ENCODE results near the gene VANGL1. TPM values are rescaled to one million over a fixed set of nuclear protein-coding genes. Genes with fewer than 3 reads are reported as not detected.

Gene VANGL1
- total RNA-seq, 1 experiment from 2014 or later = not detected

- Histone ChIP-seq H3K27ac (ENCODE audit: low read length) (no peak overlapping the region), H3K4me3 (ENCODE audit: low read length) (no peak overlapping the region), H2AFZ (ENCODE audit: low read length) (no peak overlapping the region), H4K20me1 (ENCODE audit: insufficient read depth, low read depth, low read length) (no peaks in the 10 kb centered on the region), H3K9me2 (replicated peaks; ENCODE audit: insufficient read depth, low read length) (no peaks in the 10 kb centered on the region), H3K4me2 (ENCODE audit: low read depth, low read length, poor library complexity, severe bottlenecking) (no peak overlapping the region), H3K4me1 (ENCODE audit: low read length) (no peaks in the 10 kb centered on the region), H3K27me3 (ENCODE audit: low read length) (no peaks in the 10 kb centered on the region), H3K9ac (ENCODE audit: low read length) (no peak overlapping the region), H3K9me3 (ENCODE audit: low read length) (no peaks in the 10 kb centered on the region), H3K79me2 (ENCODE audit: low read length) (no peaks in the 10 kb centered on the region), H3K36me3 (ENCODE audit: insufficient read depth, low read length) (no peaks in the 10 kb centered on the region)
- DNase-seq = no peak
These were observed 64.2 kb downstream of the VANGL1 start for GRCh38 chr1:115705963-115706362.

- H3K4me1 ChIP-seq (ENCODE audit: low read length) = no peaks in the 10 kb centered on the region
- H3K79me2 ChIP-seq (ENCODE audit: low read length) = no peaks in the 10 kb centered on the region
- no peaks in the 10 kb centered on the region for H3K9me2 ChIP-seq (replicated peaks; ENCODE audit: insufficient read depth, low read length)
- no peak overlapping the region for H2AFZ ChIP-seq (ENCODE audit: low read length)
- H3K4me3 ChIP-seq (ENCODE audit: low read length) = no peak overlapping the region
- H3K27ac ChIP-seq (ENCODE audit: low read length) = no peak overlapping the region
- H3K9me3 ChIP-seq (ENCODE audit: low read length) = no peaks in the 10 kb centered on the region
- H3K4me2 ChIP-seq (ENCODE audit: low read depth, low read length, poor library complexity, severe bottlenecking) = no peak overlapping the region
- no peaks in the 10 kb centered on the region for H3K27me3 ChIP-seq (ENCODE audit: low read length)
- H3K36me3 ChIP-seq (ENCODE audit: insufficient read depth, low read length) = no peaks in the 10 kb centered on the region
- H4K20me1 ChIP-seq (ENCODE audit: insufficient read depth, low read depth, low read length) = no peaks in the 10 kb centered on the region
- no peak overlapping the region for H3K9ac ChIP-seq (ENCODE audit: low read length)
- DNase-seq = peak; percentile 81
These were observed 65.0 kb downstream of the VANGL1 start for GRCh38 chr1:115706587-115707425.

DNA sequence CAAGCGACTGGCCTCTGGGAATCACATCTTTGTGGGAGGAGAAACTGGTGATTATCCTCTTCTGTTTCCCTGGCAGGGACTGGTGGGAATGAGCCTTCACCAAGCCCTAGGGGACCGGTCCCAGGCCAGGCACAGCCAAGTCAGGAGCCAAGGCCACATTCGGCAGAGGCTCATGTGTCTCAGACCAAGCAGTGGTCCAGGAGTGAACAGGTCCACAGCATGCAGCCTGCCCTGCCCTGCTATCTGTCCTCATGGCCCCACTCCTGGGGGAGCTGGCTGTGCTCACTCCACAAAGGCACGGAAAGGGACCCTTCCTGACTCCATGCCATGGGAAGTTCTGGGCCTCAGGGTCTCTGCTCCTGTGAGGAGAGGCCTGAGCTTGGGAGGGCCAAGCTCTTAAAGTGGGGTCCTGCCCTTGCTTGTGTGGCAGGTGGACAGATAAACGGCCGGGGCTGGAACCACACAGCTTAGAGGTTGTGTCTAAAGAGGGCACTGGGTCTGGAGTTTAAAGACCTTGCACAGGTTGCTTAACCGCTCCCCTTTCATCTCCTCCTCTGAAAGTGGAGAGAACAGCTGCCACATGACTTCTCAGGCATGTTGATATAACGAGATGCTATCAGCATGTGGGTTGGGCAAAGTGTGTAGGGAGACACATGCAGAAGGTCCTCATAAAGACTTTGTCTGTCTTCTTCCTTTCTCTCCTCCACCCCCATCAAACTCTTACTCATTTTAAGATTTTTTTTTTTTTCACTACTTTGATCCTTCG, 69.3 kb downstream of the VANGL1 start:
- H3K79me2 ChIP-seq (ENCODE audit: low read length) = no peaks in the 10 kb centered on the region
- no peak overlapping the region for H3K9ac ChIP-seq (ENCODE audit: low read length)
- no peak overlapping the region for H2AFZ ChIP-seq (ENCODE audit: low read length)
- no peaks in the 10 kb centered on the region for H3K9me3 ChIP-seq (ENCODE audit: low read length)
- no peaks in the 10 kb centered on the region for H3K4me1 ChIP-seq (ENCODE audit: low read length)
- H3K27me3 ChIP-seq (ENCODE audit: low read length) = no peaks in the 10 kb centered on the region
- H3K9me2 ChIP-seq (replicated peaks; ENCODE audit: insufficient read depth, low read length) = no peaks in the 10 kb centered on the region
- H3K4me3 ChIP-seq (ENCODE audit: low read length) = no peak overlapping the region
- no peaks in the 10 kb centered on the region for H4K20me1 ChIP-seq (ENCODE audit: insufficient read depth, low read depth, low read length)
- H3K4me2 ChIP-seq (ENCODE audit: low read depth, low read length, poor library complexity, severe bottlenecking) = no peak overlapping the region
- DNase-seq = no peak
- H3K36me3 ChIP-seq (ENCODE audit: insufficient read depth, low read length) = no peaks in the 10 kb centered on the region
- H3K27ac ChIP-seq (ENCODE audit: low read length) = no peak overlapping the region

DNA sequence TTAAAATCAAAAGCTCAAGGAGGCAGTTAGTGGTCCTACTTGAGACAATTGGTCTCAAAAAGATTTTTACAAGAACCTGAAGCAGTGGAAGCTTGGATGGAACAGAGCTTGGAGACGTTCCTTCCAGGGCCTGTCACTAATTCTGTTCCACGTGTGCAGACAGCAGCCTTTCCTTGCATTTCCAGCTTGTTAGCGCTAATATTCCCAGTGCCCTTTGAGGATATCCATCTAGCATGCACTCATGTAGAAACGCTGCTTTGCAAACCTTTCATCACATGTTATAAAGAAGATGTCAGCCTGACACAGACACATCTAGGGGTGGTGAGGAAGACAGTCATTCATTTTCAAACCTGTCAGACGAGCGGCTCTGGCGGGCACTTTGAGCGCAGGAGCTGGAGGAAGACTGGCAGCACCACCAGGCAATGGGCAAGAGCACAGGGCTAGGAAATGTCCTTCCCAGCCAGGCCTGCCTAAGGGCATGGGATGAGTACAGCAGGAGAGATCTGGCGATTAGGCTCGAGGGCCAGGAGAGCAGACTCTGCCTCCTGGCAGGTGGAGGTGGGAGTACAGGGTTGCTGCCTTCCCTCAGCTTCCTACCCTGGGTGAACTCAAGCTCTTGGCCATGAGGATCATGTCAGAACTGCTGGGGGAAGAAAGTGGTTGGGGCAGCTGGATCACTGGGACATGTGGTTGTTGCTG, 71.3 kb downstream of the VANGL1 start:
- Histone ChIP-seq H2AFZ (ENCODE audit: low read length) (no peak overlapping the region), H3K36me3 (ENCODE audit: insufficient read depth, low read length) (no peaks in the 10 kb centered on the region), H3K4me1 (ENCODE audit: low read length) (no peaks in the 10 kb centered on the region), H3K79me2 (ENCODE audit: low read length) (no peaks in the 10 kb centered on the region), H4K20me1 (ENCODE audit: insufficient read depth, low read depth, low read length) (no peaks in the 10 kb centered on the region), H3K27me3 (ENCODE audit: low read length) (no peaks in the 10 kb centered on the region), H3K9me3 (ENCODE audit: low read length) (no peaks in the 10 kb centered on the region), H3K4me2 (ENCODE audit: low read depth, low read length, poor library complexity, severe bottlenecking) (no peak overlapping the region), H3K9ac (ENCODE audit: low read length) (no peak overlapping the region), H3K4me3 (ENCODE audit: low read length) (no peak overlapping the region), H3K27ac (ENCODE audit: low read length) (no peak overlapping the region), H3K9me2 (replicated peaks; ENCODE audit: insufficient read depth, low read length) (no peaks in the 10 kb centered on the region)
- DNase-seq = no peak

- H4K20me1 ChIP-seq (ENCODE audit: insufficient read depth, low read depth, low read length) = no peaks in the 10 kb centered on the region
- H3K27ac ChIP-seq (ENCODE audit: low read length) = no peak overlapping the region
- no peak for DNase-seq
- no peak overlapping the region for H3K4me2 ChIP-seq (ENCODE audit: low read depth, low read length, poor library complexity, severe bottlenecking)
- no peaks in the 10 kb centered on the region for H3K79me2 ChIP-seq (ENCODE audit: low read length)
- no peaks in the 10 kb centered on the region for H3K36me3 ChIP-seq (ENCODE audit: insufficient read depth, low read length)
- no peak overlapping the region for H2AFZ ChIP-seq (ENCODE audit: low read length)
- H3K9me2 ChIP-seq (replicated peaks; ENCODE audit: insufficient read depth, low read length) = no peaks in the 10 kb centered on the region
- H3K9ac ChIP-seq (ENCODE audit: low read length) = no peak overlapping the region
- H3K9me3 ChIP-seq (ENCODE audit: low read length) = no peaks in the 10 kb centered on the region
- no peak overlapping the region for H3K4me3 ChIP-seq (ENCODE audit: low read length)
- no peaks in the 10 kb centered on the region for H3K4me1 ChIP-seq (ENCODE audit: low read length)
- H3K27me3 ChIP-seq (ENCODE audit: low read length) = no peaks in the 10 kb centered on the region
These were observed 72.1 kb downstream of the VANGL1 start for GRCh38 chr1:115713906-115714305.

- Histone ChIP-seq H2AFZ (ENCODE audit: low read length) (no peak overlapping the region), H3K9me3 (ENCODE audit: low read length) (no peaks in the 10 kb centered on the region), H3K9me2 (replicated peaks; ENCODE audit: insufficient read depth, low read length) (no peaks in the 10 kb centered on the region), H4K20me1 (ENCODE audit: insufficient read depth, low read depth, low read length) (no peaks in the 10 kb centered on the region), H3K79me2 (ENCODE audit: low read length) (no peaks in the 10 kb centered on the region), H3K4me3 (ENCODE audit: low read length) (no peak overlapping the region), H3K36me3 (ENCODE audit: insufficient read depth, low read length) (no peaks in the 10 kb centered on the region), H3K27ac (ENCODE audit: low read length) (no peak overlapping the region), H3K4me1 (ENCODE audit: low read length) (no peaks in the 10 kb centered on the region), H3K4me2 (ENCODE audit: low read depth, low read length, poor library complexity, severe bottlenecking) (no peak overlapping the region), H3K9ac (ENCODE audit: low read length) (no peak overlapping the region), H3K27me3 (ENCODE audit: low read length) (no peaks in the 10 kb centered on the region)
- no peak for DNase-seq
These were observed 72.9 kb downstream of the VANGL1 start for GRCh38 chr1:115714572-115715141.

DNA sequence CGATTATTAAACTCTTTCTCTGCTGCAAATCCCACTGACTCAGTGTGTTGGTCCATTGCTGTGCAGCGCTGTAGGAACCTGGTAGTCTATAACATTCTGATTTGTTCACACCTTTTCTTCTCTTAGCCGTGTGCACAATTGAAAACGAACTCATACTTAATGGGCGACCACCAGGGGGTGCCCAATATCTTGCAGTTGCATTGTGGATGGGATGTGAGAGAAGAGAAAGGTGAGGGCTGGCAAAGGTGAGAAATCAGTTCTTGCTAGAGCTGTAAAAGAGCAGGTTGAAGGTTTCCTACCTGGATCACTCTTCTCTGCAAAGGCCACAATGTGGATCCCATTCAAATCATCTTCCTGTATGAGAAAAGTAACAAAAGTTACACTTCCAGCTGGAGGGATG, 75.8 kb downstream of the VANGL1 start:
- DNase-seq = peak; percentile 73
- H3K9me3 ChIP-seq (ENCODE audit: low read length) = no peaks in the 10 kb centered on the region
- H2AFZ ChIP-seq (ENCODE audit: low read length) = no peak overlapping the region
- no peaks in the 10 kb centered on the region for H3K79me2 ChIP-seq (ENCODE audit: low read length)
- H3K27me3 ChIP-seq (ENCODE audit: low read length) = no peaks in the 10 kb centered on the region
- no peaks in the 10 kb centered on the region for H3K4me1 ChIP-seq (ENCODE audit: low read length)
- no peaks in the 10 kb centered on the region for H4K20me1 ChIP-seq (ENCODE audit: insufficient read depth, low read depth, low read length)
- H3K9me2 ChIP-seq (replicated peaks; ENCODE audit: insufficient read depth, low read length) = no peaks in the 10 kb centered on the region
- H3K9ac ChIP-seq (ENCODE audit: low read length) = no peak overlapping the region
- no peak overlapping the region for H3K4me2 ChIP-seq (ENCODE audit: low read depth, low read length, poor library complexity, severe bottlenecking)
- H3K36me3 ChIP-seq (ENCODE audit: insufficient read depth, low read length) = no peaks in the 10 kb centered on the region
- H3K27ac ChIP-seq (ENCODE audit: low read length) = no peak overlapping the region
- no peak overlapping the region for H3K4me3 ChIP-seq (ENCODE audit: low read length)

All from Karpas-422 (cell line).